ENCODE data around the gene AP4E1. TPM values are rescaled to one million over a fixed set of nuclear protein-coding genes. Genes with fewer than 3 reads are reported as not detected.
"Not testable (repeated sequence)": the region's sequence is repeated elsewhere in the genome, so short reads cannot be mapped to it uniquely, and the experiment has no call there.

AP4E1 gene
- 6.5 and 10.1 TPM in 2 replicates for total RNA-seq

- peak; percentile 95 to 97 for DNase-seq (ENCODE audit: low read depth in 2 of 2)
These were observed at the start of gene AP4E1 for GRCh38 chr15:50908209-50909009. Gene AP4E1, plus strand, starts transcription at chr15:50908683. Its CDS starts 96 bp downstream, at chr15:50908779.

DNA sequence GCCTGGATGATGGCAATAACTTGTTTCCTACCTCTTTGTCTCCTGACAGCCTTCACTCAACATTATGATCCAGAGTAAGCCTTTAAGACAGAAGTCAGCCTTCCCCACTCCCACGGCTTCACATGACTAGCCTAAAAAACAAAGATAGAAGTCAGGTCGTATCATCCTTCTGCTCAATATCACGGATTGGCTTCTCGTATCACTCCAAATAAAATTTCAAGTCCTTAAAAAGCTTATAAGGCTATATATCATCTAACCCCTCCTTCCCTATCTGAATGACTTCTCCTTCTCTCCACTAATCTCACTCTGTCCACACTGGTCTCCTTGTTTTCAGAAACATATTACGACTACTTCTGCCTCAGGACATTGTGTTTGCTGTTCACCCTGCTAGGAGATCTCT lies 47.7 kb upstream of the AP4E1 start:
- DNase-seq (ENCODE audit: low read depth in 2 of 2) = no peak

GRCh38 chr15:50862553-50862952 lies 45.9 kb upstream of the AP4E1 start:
- no peak for DNase-seq (ENCODE audit: low read depth in 2 of 2)

GRCh38 chr15:50864873-50865272 lies 43.6 kb upstream of the AP4E1 start:
- no peak for DNase-seq (ENCODE audit: low read depth in 2 of 2)

DNA sequence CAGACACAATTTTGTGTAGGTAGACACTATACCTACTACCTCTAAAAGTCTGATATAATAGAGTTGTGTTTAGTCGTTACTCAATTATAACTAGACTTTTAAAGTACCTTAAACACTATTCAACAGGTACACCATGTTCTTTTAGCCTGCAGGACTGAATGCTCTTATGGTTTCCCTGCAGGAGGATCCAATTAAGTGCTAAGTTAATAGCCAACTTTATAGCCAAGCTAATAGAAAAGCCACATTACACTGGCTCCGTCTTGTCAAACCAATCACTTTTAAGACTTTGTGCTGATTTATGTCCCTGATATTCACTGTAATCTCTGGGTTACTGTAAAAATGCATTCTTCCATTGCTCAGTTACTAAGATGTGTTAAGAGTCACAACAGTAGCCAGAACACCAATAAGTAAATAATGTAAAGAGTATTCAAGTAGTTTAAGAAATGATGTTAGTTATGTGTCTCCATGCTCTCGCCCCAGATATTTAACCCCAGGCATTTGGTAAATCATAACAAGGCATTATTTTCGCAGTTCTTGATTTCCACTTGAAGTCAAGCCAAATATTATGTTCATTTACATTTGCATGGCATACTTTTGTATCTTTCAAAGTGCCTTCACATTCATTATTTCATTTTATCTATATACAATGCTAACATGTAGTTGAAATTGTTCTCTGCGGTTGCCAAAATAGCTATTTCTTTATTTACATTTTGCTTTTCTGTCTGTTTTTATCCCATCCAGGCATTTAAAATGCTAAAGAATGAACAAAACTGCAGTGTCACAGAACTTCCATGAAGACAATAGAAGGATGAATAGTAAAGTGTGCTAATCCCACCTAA lies 42.7 kb upstream of the AP4E1 start:
- DNase-seq (ENCODE audit: low read depth in 2 of 2) = no peak

DNA sequence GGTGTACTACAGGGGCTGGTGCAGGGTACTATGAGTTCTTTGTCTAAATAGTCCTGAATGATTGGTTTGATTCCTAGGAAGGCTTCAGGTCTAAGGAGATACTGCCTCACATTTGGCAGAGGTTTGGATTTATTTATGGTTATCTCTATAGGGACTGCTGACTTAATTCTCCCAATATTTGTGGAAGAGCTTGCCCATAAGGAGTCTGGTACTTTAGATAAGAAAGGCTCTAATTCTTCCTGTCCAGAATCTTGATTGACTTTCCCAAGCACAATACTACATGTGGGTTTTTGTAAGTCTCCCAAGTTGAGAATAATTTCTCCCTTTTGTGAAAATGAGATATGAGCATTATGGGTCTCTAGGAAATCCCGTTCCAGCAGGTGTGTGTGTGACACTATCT lies 36.7 kb upstream of the AP4E1 start:
- DNase-seq (ENCODE audit: low read depth in 2 of 2) = no peak

DNA sequence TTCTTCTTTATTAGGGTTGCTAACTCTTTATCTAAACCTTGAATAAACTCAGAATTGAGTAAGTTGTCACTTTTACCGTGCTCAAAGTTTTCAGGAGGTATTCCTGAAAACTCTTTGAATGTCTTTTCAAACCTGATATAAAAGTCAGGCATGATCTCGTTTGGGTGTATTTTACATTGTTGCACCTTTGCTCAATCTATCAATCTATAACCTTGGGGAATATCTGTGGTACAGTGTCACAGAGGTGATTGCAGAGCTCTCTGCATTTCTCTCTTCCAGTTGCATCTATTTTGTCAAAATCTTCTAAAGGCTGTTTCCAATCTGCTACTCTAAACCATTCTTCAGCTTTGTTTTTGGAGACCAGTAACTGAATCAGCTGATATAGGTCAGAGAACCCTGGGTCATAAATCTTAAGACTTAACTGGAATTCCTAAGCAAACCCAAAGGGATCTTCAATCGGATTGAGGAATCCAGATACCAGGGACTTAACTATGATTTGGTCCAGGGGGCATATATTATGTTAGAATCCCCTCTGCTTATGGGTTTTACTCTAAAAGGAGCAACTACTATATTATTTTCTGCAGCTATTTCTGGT lies 35.6 kb upstream of the AP4E1 start:
- no peak for DNase-seq (ENCODE audit: low read depth in 2 of 2)

DNA sequence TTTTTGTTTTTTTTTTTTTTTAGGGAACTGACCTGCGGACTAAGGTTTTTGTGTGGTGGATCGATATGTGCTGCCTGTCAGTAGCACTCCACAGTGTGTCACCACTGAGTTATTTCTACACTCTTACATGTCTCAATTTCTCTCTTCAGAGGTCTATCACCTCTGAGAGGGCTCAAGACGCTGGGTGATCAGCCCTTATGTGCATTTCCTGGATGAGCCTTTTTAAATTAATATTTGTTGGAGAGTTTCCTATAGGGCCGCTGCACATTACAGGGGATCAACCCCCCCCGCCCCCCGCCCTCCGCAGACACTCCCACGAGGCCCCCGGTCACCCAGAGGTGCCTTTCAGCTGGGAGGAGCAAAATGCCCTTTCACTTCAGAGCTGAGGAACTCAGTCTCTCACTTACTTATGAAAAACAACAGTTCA lies 34.5 kb upstream of the AP4E1 start:
- no peak for DNase-seq (ENCODE audit: low read depth in 2 of 2)

DNA sequence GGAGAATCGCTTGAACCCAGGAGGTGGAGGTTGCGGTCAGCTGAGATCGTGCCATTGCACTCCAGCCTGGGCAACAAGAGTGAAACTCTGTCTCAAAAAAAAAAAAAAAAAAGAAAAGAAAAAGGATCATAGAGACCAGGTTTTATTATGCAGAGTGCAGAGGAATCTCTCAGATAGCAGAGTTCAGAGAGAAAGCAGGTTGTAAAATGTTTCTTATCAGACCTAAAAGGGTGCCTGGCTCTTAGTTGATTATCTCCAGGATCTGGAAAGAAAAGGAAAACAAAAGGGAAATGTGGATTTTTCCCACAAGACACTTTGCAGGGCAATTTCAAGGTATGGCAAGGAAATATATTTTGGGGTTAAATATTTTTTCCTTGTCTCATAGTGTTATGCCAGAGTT lies 33.2 kb upstream of the AP4E1 start:
- DNase-seq (ENCODE audit: low read depth in 2 of 2) = not testable (repeated sequence)

- no peak for DNase-seq (ENCODE audit: low read depth in 2 of 2)
These were observed 32.1 kb upstream of the AP4E1 start for GRCh38 chr15:50876260-50876988.

- DNase-seq (ENCODE audit: low read depth in 2 of 2) = peak; percentile 84 to 87
These were observed 31.5 kb upstream of the AP4E1 start for GRCh38 chr15:50876989-50877360.

DNA sequence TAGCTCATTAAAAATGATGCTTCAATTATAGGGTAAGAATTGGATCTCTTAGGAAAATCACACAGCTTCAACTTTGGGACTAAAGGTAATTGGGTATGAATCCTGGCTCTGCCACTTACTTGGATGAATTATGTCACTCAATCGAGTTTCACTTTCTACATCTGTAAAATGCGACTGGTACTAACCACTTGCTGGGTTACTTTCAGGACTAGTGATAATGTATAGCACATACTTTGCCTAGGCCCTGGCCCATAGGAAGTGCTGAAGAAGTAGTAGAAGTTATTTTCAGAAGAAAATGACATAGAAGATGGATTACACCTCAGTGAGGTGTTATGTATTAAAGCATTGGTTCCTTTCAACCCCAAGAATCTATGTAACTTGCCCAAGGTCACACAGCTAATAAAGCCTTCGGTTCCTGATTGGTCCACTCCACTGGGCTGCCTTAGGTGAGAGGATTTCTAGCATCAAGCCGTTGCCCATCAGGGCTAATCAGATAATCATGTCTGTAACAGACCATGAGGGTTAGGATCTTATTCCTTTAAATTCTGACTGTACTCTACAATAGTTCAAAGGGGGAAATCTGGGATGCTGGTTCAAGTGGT lies 29.4 kb upstream of the AP4E1 start:
- no peak for DNase-seq (ENCODE audit: low read depth in 2 of 2)

- no peak for DNase-seq (ENCODE audit: low read depth in 2 of 2)
These were observed 28.3 kb upstream of the AP4E1 start for GRCh38 chr15:50880206-50880605.

GRCh38 chr15:50880651-50881114 lies 27.8 kb upstream of the AP4E1 start:
- DNase-seq (ENCODE audit: low read depth in 2 of 2) = peak in 1 of 2 donors; percentile 46

GRCh38 chr15:50881121-50882048 lies 27.1 kb upstream of the AP4E1 start:
- DNase-seq (ENCODE audit: low read depth in 2 of 2) = no peak

GRCh38 chr15:50883903-50884302 lies 24.6 kb upstream of the AP4E1 start:
- peak in 1 of 2 donors; percentile 92 for DNase-seq (ENCODE audit: low read depth in 2 of 2)

DNA sequence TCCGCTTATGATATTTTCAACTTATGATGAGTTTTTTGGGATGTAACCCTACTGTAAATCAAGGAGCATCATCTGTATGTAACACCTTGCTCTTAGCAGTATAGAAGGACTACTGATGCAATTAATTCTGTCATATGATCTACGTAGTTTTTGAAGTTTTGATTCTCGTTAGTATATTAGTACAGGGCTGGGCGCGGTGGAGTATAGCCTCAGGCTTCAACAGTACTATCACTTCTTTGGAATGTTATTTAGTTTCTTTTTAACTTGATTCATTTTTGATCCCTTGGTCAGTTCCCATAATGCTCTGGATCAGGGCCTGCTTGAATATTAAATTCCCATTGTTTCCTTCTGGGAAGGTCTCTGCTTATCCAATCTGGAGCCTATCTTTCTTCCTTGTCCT lies 23.9 kb upstream of the AP4E1 start:
- peak in 1 of 2 donors; percentile 10 for DNase-seq (ENCODE audit: low read depth in 2 of 2)

DNA sequence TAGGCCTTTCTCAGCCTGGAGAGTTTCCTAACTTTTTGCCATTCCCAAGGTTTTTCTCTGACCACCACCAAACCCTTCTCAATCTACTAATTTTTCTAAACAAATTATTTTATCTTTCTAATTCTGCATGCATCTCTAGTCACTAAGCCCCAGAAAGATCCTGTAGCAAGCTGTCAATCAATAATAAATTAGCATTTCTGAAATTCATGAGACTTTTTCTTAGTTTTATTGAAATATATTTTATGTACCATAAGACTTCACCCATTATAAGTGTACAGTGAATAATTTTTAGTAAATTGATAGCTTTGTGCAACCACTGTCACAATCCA lies 22.4 kb upstream of the AP4E1 start:
- no peak for DNase-seq (ENCODE audit: low read depth in 2 of 2)

GRCh38 chr15:50886611-50887345 lies 21.7 kb upstream of the AP4E1 start:
- DNase-seq (ENCODE audit: low read depth in 2 of 2) = no peak

Data from lung microvascular endothelial cell (primary cell).